ENCODE measurements around the gene FKBP3.

DNA sequence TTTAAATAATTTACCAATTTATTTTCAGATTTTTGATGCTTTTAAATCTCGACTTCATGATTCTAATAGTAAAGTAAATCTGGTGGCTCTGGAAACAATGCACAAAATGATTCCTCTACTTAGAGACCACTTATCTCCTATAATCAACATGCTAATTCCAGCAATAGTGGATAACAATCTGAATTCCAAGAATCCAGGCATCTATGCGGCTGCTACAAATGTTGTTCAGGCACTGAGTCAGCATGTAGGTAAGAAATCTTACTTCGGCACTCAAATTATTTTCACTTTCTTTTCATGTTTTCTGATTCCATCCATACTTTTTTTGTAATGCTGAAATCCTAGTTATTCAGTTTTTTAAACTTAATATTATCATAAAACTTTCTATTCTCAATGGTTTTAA, 65.9 kb downstream of the FKBP3 start:
- no peak for TF ChIP-seq CTCF (IDR thresholded peaks at IDR 0.05)
- no peak for TF ChIP-seq POLR2A (IDR thresholded peaks at IDR 0.05)
